Mesendoderm (in vitro differentiated cells): ENCODE results near the gene CCNYL1. TPM values are rescaled to one million over a fixed set of nuclear protein-coding genes. Genes with fewer than 3 reads are reported as not detected.
A peak's percentile ranks its signal among the peaks of the same experiment; 100 is the strongest.

Experiments used
- DNase-seq: peaks from one replicate; pipeline ENCODE4 v3.0.0; 2013
- H2AK5ac ChIP-seq: 2 replicates; pipeline ENCODE4 v1.6.1; 2013; ENCODE audit warnings: low read length, inconsistent platforms
- H2BK120ac ChIP-seq: 2 replicates; pipeline ENCODE4 v1.6.1; 2013; ENCODE audit warnings: low read depth, mild to moderate bottlenecking, low read length, moderate library complexity, mixed read lengths
- H2BK15ac ChIP-seq: replicated peaks from 2 replicates; pipeline ENCODE4 v1.6.1; 2013; ENCODE audit warnings: low read depth, mild to moderate bottlenecking, moderate library complexity
- H2BK5ac ChIP-seq: 2 replicates; pipeline ENCODE4 v1.6.1; 2013; ENCODE audit warnings: low read length, inconsistent platforms
- H3K18ac ChIP-seq: 2 replicates; pipeline ENCODE4 v1.6.1; 2013; ENCODE audit warnings: mild to moderate bottlenecking, low read length, mixed read lengths
- H3K23ac ChIP-seq: one replicate; pipeline ENCODE4 v1.6.1; 2013; ENCODE audit warnings: low read length
- H3K27ac ChIP-seq: 2 replicates; pipeline ENCODE4 v1.5.1; 2013; ENCODE audit warnings: low read depth, mild to moderate bottlenecking, inconsistent platforms, low read length, moderate library complexity
- H3K27me3 ChIP-seq: 2 replicates; pipeline ENCODE4 v1.6.1; 2013; ENCODE audit warnings: low read length, control low read depth, mild to moderate bottlenecking, inconsistent platforms; ENCODE audit not compliant: insufficient read depth, poor library complexity
- H3K36me3 ChIP-seq: 2 replicates; pipeline ENCODE4 v1.6.1; 2013; ENCODE audit warnings: low read length, inconsistent platforms; ENCODE audit not compliant: control insufficient read depth, insufficient read depth
- H3K4ac ChIP-seq: one replicate; pipeline ENCODE4 v1.6.1; 2013; ENCODE audit warnings: low read depth, mild to moderate bottlenecking, low read length, moderate library complexity
- H3K4me1 ChIP-seq: 2 replicates; pipeline ENCODE4 v1.6.1; 2013; ENCODE audit warnings: low read depth, low read length, inconsistent platforms; ENCODE audit not compliant: control insufficient read depth
- H3K4me2 ChIP-seq: 2 replicates; pipeline ENCODE4 v1.6.1; 2013; ENCODE audit warnings: low read length
- H3K4me3 ChIP-seq: 2 replicates; pipeline ENCODE4 v1.5.1; 2013; ENCODE audit warnings: mild to moderate bottlenecking, low read length
- H3K56ac ChIP-seq: one replicate; pipeline ENCODE4 v1.6.1; 2013; ENCODE audit warnings: low read length
- H3K79me1 ChIP-seq: 2 replicates; pipeline ENCODE4 v1.6.1; 2013; ENCODE audit warnings: low read length, inconsistent platforms
- H3K79me2 ChIP-seq: 2 replicates; pipeline ENCODE4 v1.6.1; 2013; ENCODE audit warnings: mild to moderate bottlenecking, low read length; ENCODE audit not compliant: control insufficient read depth, insufficient read depth
- H3K9ac ChIP-seq: 2 replicates; pipeline ENCODE4 v1.6.1; 2013; ENCODE audit warnings: low read length, inconsistent platforms
- H4K5ac ChIP-seq: one replicate; pipeline ENCODE4 v1.6.1; 2013; ENCODE audit warnings: low read length
- H4K8ac ChIP-seq: one replicate; pipeline ENCODE4 v1.6.1; 2013; ENCODE audit warnings: low read depth, mild to moderate bottlenecking, control low read depth, low read length, moderate library complexity
- WGBS: extraction: QIAGEN DNeasy Blood & Tissue Kit; methylation state at CpG from one replicate; pipeline ENCODE4 v1.1.7; 2013; ENCODE audit warnings: low lambda C conversion rate, missing lambda C conversion rate; ENCODE audit not compliant: insufficient coverage; ENCODE audit errors: extremely low coverage; 5-methylcytosine and 5-hydroxymethylcytosine counted together
- polyA plus RNA-seq, 2 experiments: library from polyadenylated mRNA; stranded (reverse); fragments of 200-250 nt; gene quantifications; one replicate each; pipeline ENCODE4 v1.2.3, GENCODE V29; 2013

Gene CCNYL1
- 21.5 TPM for polyA plus RNA-seq (2013, experiment 1 of 2)
- 22.0 TPM for polyA plus RNA-seq (2013, experiment 2 of 2)

DNA sequence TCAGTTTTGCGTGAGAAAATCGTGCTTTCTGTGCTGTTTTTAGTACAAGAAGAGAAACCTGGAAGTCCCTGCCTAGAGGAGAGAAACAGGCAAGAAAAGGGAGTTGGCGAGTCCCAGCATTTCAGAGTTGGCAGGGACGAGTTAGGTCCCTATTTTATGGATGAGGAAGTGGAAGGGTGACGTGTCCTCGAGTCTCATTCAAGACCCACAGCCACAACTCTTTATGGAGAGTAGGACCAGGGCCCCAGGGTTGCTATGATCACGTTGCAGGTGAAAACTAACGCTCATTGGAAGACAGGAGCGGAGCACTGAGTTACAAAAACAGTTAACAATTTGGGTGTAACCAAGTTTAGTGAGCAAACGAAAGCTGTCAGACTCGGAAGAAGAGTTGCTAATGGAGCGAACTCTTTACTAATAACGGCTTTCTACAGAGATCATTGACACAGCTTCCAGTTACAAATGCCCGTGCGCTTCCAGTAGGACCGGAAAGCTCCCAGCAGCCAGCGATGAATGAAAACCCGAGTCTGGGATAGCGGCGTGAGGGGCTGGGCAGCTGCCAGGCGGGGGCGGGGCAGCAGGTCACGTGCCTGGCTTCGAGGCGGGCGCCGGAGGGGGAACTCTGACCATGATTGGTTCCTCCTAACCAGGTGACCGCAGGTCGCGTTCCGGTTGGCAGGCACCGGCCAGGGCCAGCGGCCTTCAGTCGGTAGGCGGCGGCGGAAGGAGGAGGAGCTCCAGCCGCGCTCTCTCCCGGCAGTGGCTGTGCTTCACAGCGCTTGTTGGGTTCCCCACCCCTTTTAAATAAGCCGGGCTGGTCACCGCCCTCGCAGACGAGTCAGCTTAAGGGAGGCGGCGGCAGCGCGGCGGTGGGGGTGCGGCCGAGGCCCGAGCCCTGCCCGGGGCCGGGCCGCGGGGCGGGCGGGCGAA lies at the start of gene CCNYL1:
Gene CCNYL1, plus strand, starts transcription at position 827 of the 927 bp plus-strand sequence. CDS start 257 bp downstream, outside the sequence.
- Histone ChIP-seq H2AK5ac (no peak within 1 kb of the TSS), H2BK5ac (peak within 1 kb of the TSS; percentile 45), H3K9ac (peak within 1 kb of the TSS; percentile 88), H3K18ac (peak within 1 kb of the TSS; percentile 66), H3K56ac (peak within 1 kb of the TSS; percentile 98), H3K23ac (no peak within 1 kb of the TSS), H3K4me1 (peaks cover 3% of the 10 kb centered on the region), H2BK120ac (no peak within 1 kb of the TSS), H3K27me3 (no peaks in the 10 kb centered on the region), H3K27ac (peak within 1 kb of the TSS; percentile 85), H3K36me3 (no peaks in the 10 kb centered on the region), H3K79me2 (peaks cover 5% of the 10 kb centered on the region), H3K4me3 (peak within 1 kb of the TSS; percentile 69), H3K4me2 (peak within 1 kb of the TSS; percentile 82), H3K79me1 (no peaks in the 10 kb centered on the region), H4K5ac (no peak within 1 kb of the TSS), H2BK15ac (no peak within 1 kb of the TSS), H3K4ac (no peak within 1 kb of the TSS), H4K8ac (no peak within 1 kb of the TSS)
- peak; percentile 100 for DNase-seq
- WGBS, result no CpG with 5 or more reads among the region's 60 CpGs

- Histone ChIP-seq H2BK5ac (no peak overlapping the region), H4K5ac (no peak overlapping the region), H3K18ac (no peak overlapping the region), H3K27ac (no peak overlapping the region), H2BK15ac (no peak overlapping the region), H2BK120ac (no peak overlapping the region), H3K27me3 (no peaks in the 10 kb centered on the region), H3K79me2 (no peaks in the 10 kb centered on the region), H3K56ac (no peak overlapping the region), H3K9ac (no peak overlapping the region), H3K4me2 (no peak overlapping the region), H2AK5ac (no peak overlapping the region), H3K36me3 (no peaks in the 10 kb centered on the region), H3K4me1 (no peaks in the 10 kb centered on the region), H3K79me1 (no peaks in the 10 kb centered on the region), H3K23ac (no peak overlapping the region), H4K8ac (no peak overlapping the region), H3K4me3 (no peak overlapping the region), H3K4ac (no peak overlapping the region)
- DNase-seq, result no peak
- no CpG with 5 or more reads among the region's 2 CpGs for WGBS
These were observed 49.2 kb upstream of the CCNYL1 start for GRCh38 chr2:207662203-207662602.

GRCh38 chr2:207663870-207664545 lies 47.4 kb upstream of the CCNYL1 start:
- H3K4me1 ChIP-seq, result no peaks in the 10 kb centered on the region
- H2BK120ac ChIP-seq, result no peak overlapping the region
- no peak overlapping the region for H4K8ac ChIP-seq
- no peak overlapping the region for H2BK5ac ChIP-seq
- no peak overlapping the region for H3K27ac ChIP-seq
- DNase-seq, result no peak
- no peaks in the 10 kb centered on the region for H3K36me3 ChIP-seq
- no peak overlapping the region for H3K18ac ChIP-seq
- no peaks in the 10 kb centered on the region for H3K79me2 ChIP-seq
- no peak overlapping the region for H2AK5ac ChIP-seq
- H3K4ac ChIP-seq, result no peak overlapping the region
- H3K56ac ChIP-seq, result no peak overlapping the region
- no peak overlapping the region for H2BK15ac ChIP-seq
- no peaks in the 10 kb centered on the region for H3K79me1 ChIP-seq
- H3K4me3 ChIP-seq, result no peak overlapping the region
- no peaks in the 10 kb centered on the region for H3K27me3 ChIP-seq
- no peak overlapping the region for H3K23ac ChIP-seq
- no peak overlapping the region for H3K9ac ChIP-seq
- no peak overlapping the region for H4K5ac ChIP-seq
- no peak overlapping the region for H3K4me2 ChIP-seq
- WGBS, result no CpG with 5 or more reads among the region's 5 CpGs

GRCh38 chr2:207670887-207671286 lies 40.6 kb upstream of the CCNYL1 start:
- H4K8ac ChIP-seq, result no peak overlapping the region
- no peak overlapping the region for H2BK5ac ChIP-seq
- H3K36me3 ChIP-seq, result no peaks in the 10 kb centered on the region
- H3K18ac ChIP-seq, result no peak overlapping the region
- H3K56ac ChIP-seq, result no peak overlapping the region
- no peaks in the 10 kb centered on the region for H3K4me1 ChIP-seq
- no peak overlapping the region for H3K4ac ChIP-seq
- no peaks in the 10 kb centered on the region for H3K79me2 ChIP-seq
- no peak overlapping the region for H3K4me2 ChIP-seq
- no peak overlapping the region for H2AK5ac ChIP-seq
- H3K27ac ChIP-seq, result no peak overlapping the region
- peak; percentile 22 for DNase-seq
- H3K27me3 ChIP-seq, result no peaks in the 10 kb centered on the region
- no peak overlapping the region for H2BK120ac ChIP-seq
- H4K5ac ChIP-seq, result no peak overlapping the region
- H3K23ac ChIP-seq, result no peak overlapping the region
- no peak overlapping the region for H3K9ac ChIP-seq
- no CpG with 5 or more reads among the region's 6 CpGs for WGBS
- H3K79me1 ChIP-seq, result no peaks in the 10 kb centered on the region
- no peak overlapping the region for H2BK15ac ChIP-seq
- no peak overlapping the region for H3K4me3 ChIP-seq

GRCh38 chr2:207673431-207673830 lies 38.0 kb upstream of the CCNYL1 start:
- Histone ChIP-seq H3K4ac (no peak overlapping the region), H3K23ac (no peak overlapping the region), H4K5ac (no peak overlapping the region), H4K8ac (no peak overlapping the region), H3K27me3 (no peaks in the 10 kb centered on the region), H2AK5ac (no peak overlapping the region), H3K36me3 (no peaks in the 10 kb centered on the region), H3K4me2 (no peak overlapping the region), H3K79me1 (no peaks in the 10 kb centered on the region), H3K4me1 (no peaks in the 10 kb centered on the region), H3K27ac (no peak overlapping the region), H2BK5ac (no peak overlapping the region), H3K56ac (no peak overlapping the region), H3K18ac (no peak overlapping the region), H3K4me3 (no peak overlapping the region), H3K9ac (no peak overlapping the region), H2BK120ac (no peak overlapping the region), H3K79me2 (no peaks in the 10 kb centered on the region), H2BK15ac (no peak overlapping the region)
- WGBS, result no CpG with 5 or more reads among the region's 2 CpGs
- DNase-seq, result peak; percentile 27
